ENCODE results near the gene CRLF1.

GRCh38 chr19:18577365-18577914, 29.2 kb downstream of the CRLF1 start:
- TF ChIP-seq, protein P1, sequence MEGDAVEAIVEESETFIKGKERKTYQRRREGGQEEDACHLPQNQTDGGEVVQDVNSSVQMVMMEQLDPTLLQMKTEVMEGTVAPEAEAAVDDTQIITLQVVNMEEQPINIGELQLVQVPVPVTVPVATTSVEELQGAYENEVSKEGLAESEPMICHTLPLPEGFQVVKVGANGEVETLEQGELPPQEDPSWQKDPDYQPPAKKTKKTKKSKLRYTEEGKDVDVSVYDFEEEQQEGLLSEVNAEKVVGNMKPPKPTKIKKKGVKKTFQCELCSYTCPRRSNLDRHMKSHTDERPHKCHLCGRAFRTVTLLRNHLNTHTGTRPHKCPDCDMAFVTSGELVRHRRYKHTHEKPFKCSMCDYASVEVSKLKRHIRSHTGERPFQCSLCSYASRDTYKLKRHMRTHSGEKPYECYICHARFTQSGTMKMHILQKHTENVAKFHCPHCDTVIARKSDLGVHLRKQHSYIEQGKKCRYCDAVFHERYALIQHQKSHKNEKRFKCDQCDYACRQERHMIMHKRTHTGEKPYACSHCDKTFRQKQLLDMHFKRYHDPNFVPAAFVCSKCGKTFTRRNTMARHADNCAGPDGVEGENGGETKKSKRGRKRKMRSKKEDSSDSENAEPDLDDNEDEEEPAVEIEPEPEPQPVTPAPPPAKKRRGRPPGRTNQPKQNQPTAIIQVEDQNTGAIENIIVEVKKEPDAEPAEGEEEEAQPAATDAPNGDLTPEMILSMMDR (IDR thresholded peaks at IDR 0.05 in 4 of 5, conservative IDR thresholded peaks at IDR 0.05 in 1 of 5): no peak
- no peak for TF ChIP-seq POLR2A (IDR thresholded peaks at IDR 0.05)

Data from gastrocnemius medialis (tissue), 4 donors.